Peyer's patch (tissue), 4 donors: Measurements from ENCODE around the gene ENTPD1.

ENCODE experiments used
- CTCF ChIP-seq, 6 experiments: fragments of 450-650 bp in 4 of 6; fragments of 200-600 bp in 2 of 6; sonication (generic) in 1 of 6; IDR thresholded peaks; one replicate each; pipeline ENCODE4 v1.5.1; 2017 to 2019; ENCODE audit warnings: antibody characterized with exemption in 6 of 6, mild to moderate bottlenecking in 3 of 6, moderate library complexity in 1 of 6
- POLR2A ChIP-seq, 2 donors: fragments of 450-650 bp; IDR thresholded peaks; one replicate each; pipeline ENCODE4 v1.5.1; 2017; ENCODE audit warnings: antibody characterized with exemption in 2 of 2, mild to moderate bottlenecking in 2 of 2, moderate library complexity in 2 of 2

GRCh38 chr10:95728526-95728925 is 27.4 kb upstream of the ENTPD1 start:
- no peak for TF ChIP-seq POLR2A (IDR thresholded peaks at IDR 0.05)
- no peak for TF ChIP-seq CTCF (IDR thresholded peaks at IDR 0.05)
